Medulla oblongata (tissue), 1 donor: ENCODE results near the gene MARS1.
A peak's percentile ranks its signal among the peaks of the same experiment; 100 is the strongest.

Experiments used
- DNase-seq: peaks from one replicate; pipeline ENCODE4 v3.0.0-alpha.2; 2015; ENCODE audit errors: extremely low spot score

MARS1 gene

DNA sequence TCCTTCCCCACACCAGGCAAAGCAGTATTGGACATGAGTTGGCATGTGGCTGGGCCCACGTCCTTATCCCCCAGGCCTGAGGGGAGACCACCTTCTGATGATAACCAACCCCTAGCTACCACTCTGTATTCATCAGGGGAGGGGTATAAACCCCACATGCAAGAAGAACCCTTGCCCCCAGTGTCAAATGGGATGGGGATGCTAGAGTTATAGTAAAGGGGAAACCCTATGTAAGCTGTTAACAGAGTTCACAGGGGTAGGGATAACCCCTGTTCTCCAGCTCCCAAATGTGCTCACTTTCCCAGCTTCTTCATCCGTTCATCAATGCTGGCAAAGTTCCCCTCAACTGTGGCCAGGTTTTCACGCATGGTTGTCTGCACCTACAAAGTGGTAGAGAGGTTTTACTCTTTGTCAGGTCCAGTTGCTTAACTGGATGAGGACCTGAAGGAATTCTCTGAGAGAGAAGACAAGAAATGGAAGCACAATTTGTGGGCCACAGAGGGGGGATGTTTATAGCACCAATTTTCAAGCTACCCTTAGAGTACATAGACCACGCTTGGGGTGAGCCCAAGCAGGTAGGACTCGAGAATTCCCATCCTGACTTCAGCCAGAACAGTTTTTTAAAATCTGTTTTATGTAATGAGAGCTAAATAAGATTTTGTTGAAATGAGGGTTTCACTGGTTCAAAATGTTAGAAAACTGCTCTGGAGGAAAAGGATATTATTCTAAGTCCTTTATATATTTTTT lies 42.7 kb downstream of the MARS1 start:
- DNase-seq = no peak

DNA sequence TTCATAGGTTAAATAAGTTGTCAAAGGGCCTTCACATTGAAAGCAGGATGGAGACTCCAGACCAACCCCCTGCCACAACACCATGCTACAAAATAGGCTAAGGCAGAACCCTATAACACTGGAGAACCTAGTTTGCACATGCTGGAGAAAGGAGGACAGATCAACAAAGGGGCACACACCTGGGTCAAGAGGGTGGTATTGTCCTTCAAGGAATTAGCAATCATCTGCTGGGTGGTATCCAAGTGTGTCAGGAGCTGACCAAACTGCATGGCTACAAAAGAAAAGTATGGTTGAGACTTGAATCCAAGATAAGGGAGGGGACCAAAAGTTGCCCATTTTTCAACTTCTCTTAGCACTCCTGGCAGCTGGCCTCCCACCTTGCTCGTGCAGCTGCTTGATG lies 44.0 kb downstream of the MARS1 start:
- no peak for DNase-seq

- DNase-seq = no peak
Observed at GRCh38 chr12:57533108-57533507, 45.2 kb downstream of the MARS1 start.

GRCh38 chr12:57534250-57534649 lies 46.4 kb downstream of the MARS1 start:
- DNase-seq = no peak

- no peak for DNase-seq
Observed at GRCh38 chr12:57534991-57535543, 47.2 kb downstream of the MARS1 start.

GRCh38 chr12:57535764-57536596 lies 48.1 kb downstream of the MARS1 start:
- no peak for DNase-seq

GRCh38 chr12:57536597-57536942 lies 48.7 kb downstream of the MARS1 start:
- DNase-seq = no peak

- DNase-seq = no peak
Observed at GRCh38 chr12:57539134-57539768, 51.4 kb downstream of the MARS1 start.

DNA sequence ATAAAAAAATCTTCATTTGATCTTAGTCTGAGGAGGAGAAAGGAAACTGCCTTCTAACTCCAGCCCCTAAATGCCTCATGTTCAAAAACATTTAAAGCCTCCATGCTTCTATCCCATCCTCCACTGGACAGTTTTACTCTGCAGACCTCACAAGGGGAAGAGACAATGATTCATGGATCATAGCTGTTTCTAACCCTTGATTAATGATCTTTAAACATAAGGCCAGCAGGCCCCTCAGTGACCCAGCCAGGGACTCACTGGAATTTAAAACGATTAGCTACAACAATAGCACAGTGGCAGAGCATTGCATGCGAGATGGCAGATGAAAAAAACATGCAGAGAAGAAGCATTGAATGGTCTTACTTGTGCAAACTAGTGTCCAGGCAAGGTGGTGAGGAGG lies 53.1 kb downstream of the MARS1 start:
- DNase-seq = no peak

DNA sequence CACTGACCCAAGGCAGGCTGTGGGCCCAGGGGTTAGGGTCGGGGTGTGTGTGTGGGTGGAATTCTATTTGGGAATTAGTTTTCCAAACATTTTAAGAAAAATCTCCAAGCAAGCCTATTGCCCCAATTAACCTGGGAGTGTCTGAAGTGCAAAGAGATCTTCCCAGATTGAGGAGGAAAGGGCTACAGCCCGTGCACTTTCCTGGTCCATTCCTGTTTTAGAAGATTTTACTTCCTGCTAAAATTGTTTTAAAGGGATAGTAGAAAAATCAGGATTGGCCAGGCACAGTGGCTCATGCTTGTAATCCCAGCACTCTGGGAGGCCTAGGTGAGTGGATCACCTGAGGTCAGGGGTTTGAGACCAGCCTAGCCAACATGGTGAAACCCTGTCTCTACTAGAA lies 53.8 kb downstream of the MARS1 start:
- no peak for DNase-seq

DNA sequence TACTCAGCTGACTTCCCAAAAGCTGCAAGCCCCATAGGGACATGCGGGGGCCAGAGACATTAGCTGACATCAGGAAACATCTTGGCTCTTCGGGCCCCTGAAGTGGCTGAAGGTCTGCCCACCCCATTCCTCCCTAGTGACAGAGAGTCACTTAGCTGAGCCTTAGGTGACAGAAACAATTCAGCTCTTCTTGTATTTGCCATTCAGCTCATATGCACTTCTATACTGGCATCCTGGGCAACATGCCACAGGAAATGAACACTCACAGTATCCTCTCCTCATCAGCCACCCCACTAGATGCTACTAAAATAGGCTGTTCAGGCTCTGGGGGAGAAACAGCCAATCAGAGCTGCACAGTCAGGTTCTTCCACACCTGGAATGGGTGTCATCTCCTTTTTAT lies 55.7 kb downstream of the MARS1 start:
- no peak for DNase-seq

- no peak for DNase-seq
Observed at GRCh38 chr12:57545809-57546437, 58.1 kb downstream of the MARS1 start.

DNA sequence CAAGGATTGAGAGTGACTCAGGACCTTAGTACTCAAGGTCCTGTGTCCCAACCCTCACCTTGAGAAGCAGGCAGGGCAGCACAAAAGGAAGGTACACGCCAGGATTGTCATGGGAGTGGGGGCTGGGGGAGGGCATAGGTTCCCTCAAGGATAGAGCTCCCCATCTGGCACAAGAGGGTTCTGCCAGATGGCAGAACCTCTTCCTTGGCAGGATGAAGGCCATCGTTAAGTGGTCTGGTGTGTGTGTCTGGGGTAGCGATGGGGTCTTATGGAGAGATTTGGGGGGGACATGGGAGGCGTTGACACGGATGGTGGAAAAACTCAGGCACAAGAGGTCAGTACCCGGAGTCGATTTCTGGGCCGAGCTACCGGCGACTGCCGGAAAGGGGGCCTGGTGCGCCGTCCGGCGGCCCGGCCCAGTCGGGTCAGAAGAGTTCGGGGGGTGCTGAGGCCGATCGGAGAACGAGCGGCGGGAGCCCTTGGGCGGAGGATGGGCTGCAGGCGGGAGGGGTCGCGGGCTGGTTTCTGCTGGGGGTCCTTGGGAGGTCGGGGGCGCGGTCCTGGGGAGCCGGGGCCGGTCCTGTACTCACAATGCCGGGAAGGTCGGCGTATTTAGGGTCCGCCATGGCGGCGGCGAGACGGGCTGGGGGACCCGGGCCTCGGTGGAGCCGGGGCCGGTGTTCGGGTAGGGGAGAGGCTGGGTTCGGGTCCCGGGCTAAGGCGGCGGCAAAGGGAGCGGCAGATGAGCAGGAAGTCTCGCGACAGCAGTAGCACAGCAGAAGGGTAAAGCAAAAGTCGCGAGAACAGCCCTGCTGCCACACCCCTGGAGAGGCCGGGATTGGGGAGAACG lies 58.8 kb downstream of the MARS1 start, which contains the start of gene DCTN2:
TSS of gene DCTN2 (minus strand) at position 755 of the 850 bp plus-strand sequence. CDS start at position 626, 129 bp downstream.
- peak; percentile 99 for DNase-seq

- DNase-seq = no peak
Observed at GRCh38 chr12:57547288-57548012, 59.6 kb downstream of the MARS1 start.

DNA sequence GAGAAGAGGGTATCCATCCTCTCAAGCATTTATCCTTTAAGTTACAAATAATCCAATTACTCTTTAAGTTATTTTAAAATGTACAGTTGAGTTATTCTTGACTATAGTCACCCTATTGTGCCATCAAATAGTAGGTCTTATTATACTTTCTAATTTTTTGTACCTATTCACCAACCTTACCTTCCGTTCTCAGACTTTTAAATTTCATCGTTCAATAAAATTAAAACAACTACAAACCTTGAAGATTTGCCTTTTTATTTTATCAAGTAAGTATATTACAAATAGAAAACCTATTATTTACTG lies 60.1 kb downstream of the MARS1 start:
- no peak for DNase-seq

DNA sequence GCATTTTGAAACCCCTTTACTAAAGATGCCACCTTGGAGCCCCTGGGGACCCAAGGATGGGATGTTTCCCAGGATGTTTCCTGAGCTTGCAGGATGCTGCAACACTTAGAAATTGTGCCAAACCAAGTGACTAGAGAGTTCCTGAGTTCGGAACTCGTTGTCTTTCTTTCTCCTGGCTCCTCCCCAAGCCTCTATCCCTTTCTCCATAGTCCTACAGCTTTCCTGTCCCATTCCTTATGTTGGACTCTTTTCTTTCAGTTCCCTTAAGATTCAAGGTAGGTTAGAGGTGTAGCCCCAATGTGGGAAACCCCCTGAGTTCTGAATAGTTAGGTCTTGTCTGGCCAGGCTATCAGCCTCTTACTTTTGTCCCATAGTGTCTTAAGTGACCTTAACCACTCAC lies 60.6 kb downstream of the MARS1 start:
- DNase-seq = no peak

GRCh38 chr12:57549203-57549908 lies 61.5 kb downstream of the MARS1 start:
- no peak for DNase-seq

DNA sequence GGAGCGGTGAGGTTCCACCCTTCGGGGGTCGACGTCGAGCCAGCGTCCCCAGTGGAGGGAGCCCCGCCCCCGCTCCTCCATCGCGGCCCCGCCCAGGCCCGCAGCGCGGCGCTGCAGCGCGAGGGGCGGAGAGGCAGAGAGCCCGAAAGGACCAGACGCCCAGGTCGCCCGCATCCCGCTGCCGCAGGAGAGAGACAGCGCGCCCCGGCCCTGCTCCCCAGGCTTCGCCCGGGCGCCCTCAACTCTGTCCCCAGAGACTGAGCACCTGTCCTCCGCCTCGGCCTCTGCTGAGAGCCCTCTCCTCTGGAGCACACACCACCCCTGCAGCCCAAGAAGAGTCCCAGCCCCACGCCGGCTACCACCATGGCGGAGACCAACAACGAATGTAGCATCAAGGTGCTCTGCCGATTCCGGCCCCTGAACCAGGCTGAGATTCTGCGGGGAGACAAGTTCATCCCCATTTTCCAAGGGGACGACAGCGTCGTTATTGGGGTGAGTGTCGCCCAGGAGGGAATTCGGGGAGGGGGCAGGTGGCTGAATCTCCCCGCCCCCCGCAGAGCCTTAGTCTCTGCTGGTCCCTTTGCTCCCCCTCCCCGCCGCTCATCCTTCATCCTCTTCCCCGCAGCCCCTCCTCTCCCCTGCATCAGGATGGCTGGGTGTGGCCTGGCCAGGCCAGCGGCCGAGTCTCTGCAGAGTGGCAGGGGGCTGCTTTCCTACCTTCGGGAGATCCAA lies 62.2 kb downstream of the MARS1 start, which contains the start of gene KIF5A:
TSS of gene KIF5A (plus strand) at position 136 of the 732 bp plus-strand sequence. CDS start at position 364, 228 bp downstream.
- peak; percentile 57 for DNase-seq
